CD14-positive monocyte (primary cell): ENCODE measurements around the gene PPOX. TPM values are rescaled to one million over a fixed set of nuclear protein-coding genes. Genes with fewer than 3 reads are reported as not detected.

Experiments used
- DNase-seq, 3 donors: peaks; one replicate each; pipeline ENCODE4 v3.0.0-alpha.2; 2011 to 2022
- H2AFZ ChIP-seq: 2 replicates; pipeline ENCODE4 v1.6.0; 2012; ENCODE audit warnings: mild to moderate bottlenecking, low read depth, low read length, inconsistent platforms; ENCODE audit not compliant: insufficient read depth, poor library complexity, severe bottlenecking
- H3K27ac ChIP-seq, 2 donors: 1 replicate in 1 of 2; 2 replicates in 1 of 2; pipeline ENCODE4 v1.5.1; 2012 to 2013; ENCODE audit warnings: low read length in 2 of 2, control low read depth in 1 of 2, inconsistent platforms in 1 of 2, low read depth in 1 of 2, mild to moderate bottlenecking in 1 of 2
- H3K27me3 ChIP-seq, 2 donors: one replicate each; pipeline versions ENCODE4 v1.6.0 to v1.6.1; 2011 to 2013; ENCODE audit warnings: low read length in 2 of 2; ENCODE audit not compliant: control insufficient read depth in 2 of 2, insufficient read depth in 2 of 2
- H3K36me3 ChIP-seq, 2 donors: replicated peaks in 1 of 2; 1 replicate in 1 of 2; 2 replicates in 1 of 2; pipeline versions ENCODE4 v1.5.1 to v1.6.1; 2012 to 2013; ENCODE audit warnings: low read length in 2 of 2, control low read depth in 1 of 2, inconsistent platforms in 1 of 2, mild to moderate bottlenecking in 1 of 2; ENCODE audit not compliant: insufficient read depth in 2 of 2, control insufficient read depth in 1 of 2
- H3K4me1 ChIP-seq, 2 donors: 1 replicate in 1 of 2; 2 replicates in 1 of 2; pipeline versions ENCODE4 v1.5.1 to v1.6.1; 2012 to 2013; ENCODE audit warnings: low read length in 2 of 2, control low read depth in 1 of 2, inconsistent platforms in 1 of 2, mild to moderate bottlenecking in 1 of 2, moderate library complexity in 1 of 2; ENCODE audit not compliant: insufficient read depth in 2 of 2, control insufficient read depth in 1 of 2
- H3K4me2 ChIP-seq: replicated peaks from 2 replicates; pipeline ENCODE3; 2012; ENCODE audit warnings: low read length, moderate library complexity, mild to moderate bottlenecking; ENCODE audit not compliant: poor library complexity, severe bottlenecking; ENCODE audit errors: extremely low read depth
- H3K4me3 ChIP-seq, 3 experiments: fragments of 200-600 bp in 1 of 3; sonication (generic) in 1 of 3; replicated peaks in 1 of 3; 1 replicate in 2 of 3; 2 replicates in 1 of 3; pipeline ENCODE4 v1.5.1; 2011 to 2013; ENCODE audit warnings: low read length in 3 of 3, mild to moderate bottlenecking in 3 of 3, control low read depth in 2 of 3, low read depth in 2 of 3, inconsistent platforms in 1 of 3, moderate library complexity in 1 of 3
- H3K79me2 ChIP-seq: 2 replicates; pipeline ENCODE4 v1.6.0; 2012; ENCODE audit warnings: mild to moderate bottlenecking, control low read depth, inconsistent platforms, low read length, moderate library complexity; ENCODE audit not compliant: insufficient read depth
- H3K9ac ChIP-seq: 2 replicates; pipeline ENCODE4 v1.6.0; 2017; ENCODE audit warnings: low read length, mild to moderate bottlenecking; ENCODE audit not compliant: insufficient read depth, poor library complexity, severe bottlenecking
- H3K9me3 ChIP-seq, 2 donors: replicated peaks in 1 of 2; 1 replicate in 1 of 2; 2 replicates in 1 of 2; pipeline versions ENCODE4 v1.5.1 to v1.6.1; 2012 to 2013; ENCODE audit warnings: low read length in 2 of 2, control low read depth in 1 of 2; ENCODE audit not compliant: control insufficient read depth in 1 of 2, insufficient read depth in 1 of 2
- H4K20me1 ChIP-seq: 2 replicates; pipeline ENCODE4 v1.6.0; 2012; ENCODE audit warnings: mild to moderate bottlenecking, low read length, control low read depth, moderate library complexity; ENCODE audit not compliant: insufficient read depth
- H3K27ac Mint-ChIP-seq, 7 donors: one replicate each; pipeline ENCODE4 v1.8.0; 2020; ENCODE audit warnings: mild to moderate bottlenecking in 7 of 7, mixed read lengths in 7 of 7, moderate library complexity in 6 of 7, inconsistent platforms in 2 of 7
- H3K27me3 Mint-ChIP-seq, 3 donors: one replicate each; pipeline ENCODE4 v1.8.0; 2021 to 2022; ENCODE audit warnings: low read depth in 3 of 3, mild to moderate bottlenecking in 3 of 3, mixed read lengths in 3 of 3, moderate library complexity in 3 of 3, inconsistent platforms in 1 of 3
- H3K36me3 Mint-ChIP-seq, 2 donors: one replicate each; pipeline ENCODE4 v1.8.0; 2020; ENCODE audit warnings: mixed read lengths in 2 of 2, inconsistent platforms in 1 of 2, mild to moderate bottlenecking in 1 of 2
- H3K4me1 Mint-ChIP-seq: one replicate; pipeline ENCODE4 v1.8.0; 2020; ENCODE audit warnings: mild to moderate bottlenecking, mixed read lengths
- H3K4me3 Mint-ChIP-seq, 2 donors: one replicate each; pipeline ENCODE4 v1.8.0; 2020; ENCODE audit warnings: mild to moderate bottlenecking in 2 of 2, mixed read lengths in 2 of 2, moderate library complexity in 1 of 2
- H3K9me3 Mint-ChIP-seq, 7 donors: one replicate each; pipeline ENCODE4 v1.8.0; 2020 to 2022; ENCODE audit warnings: mixed read lengths in 7 of 7, mild to moderate bottlenecking in 6 of 7, moderate library complexity in 6 of 7, inconsistent platforms in 2 of 7
- CTCF ChIP-seq: fragments of 200-600 bp; IDR thresholded peaks from one replicate; pipeline ENCODE4 v1.8.0; 2022; ENCODE audit warnings: antibody characterized with exemption, mild to moderate bottlenecking
- WGBS: methylation state at CpG from one replicate; pipeline ENCODE4 v1.1.5; 2013; ENCODE audit warnings: missing lambda C conversion rate; ENCODE audit not compliant: insufficient coverage; 5-methylcytosine and 5-hydroxymethylcytosine counted together
- intact Hi-C, 2 donors: fragments of 100-400 bp; cut with micrococcal nuclease; formaldehyde crosslinking; loops; one replicate each; pipeline versions ENCODE4 v1.15.0 to v1.15.1; 2023
- polyA plus RNA-seq, 3 donors: library from polyadenylated mRNA; depleted of rRNA in 1 of 3; unstranded in 2 of 3; stranded (reverse) in 1 of 3; fragments of 300-500 nt in 2 of 3; fragments of >200 nt in 1 of 3; fragmentation: Illumina TruSeq in 2 of 3; gene quantifications; 1 replicate in 2 of 3; 2 replicates in 1 of 3; pipeline ENCODE4 v1.2.3, GENCODE V29; 2012 to 2021

The PPOX gene
- polyA plus RNA-seq, 3 donors: 10.5 to 42.6 (median 10.8) TPM

GRCh38 chr1:161162052-161162451, 4.2 kb upstream of the PPOX start:
- Histone ChIP-seq H2AFZ (no peak overlapping the region), H4K20me1 (no peaks in the 10 kb centered on the region), H3K36me3 (peaks cover 36 to 59% of the 10 kb centered on the region in 2 donors), H3K4me3 (no peak overlapping the region), H3K4me1 (peaks cover 30 to 48% of the 10 kb centered on the region in 2 donors), H3K9me3 (no peaks in the 10 kb centered on the region), H3K27me3 (no peaks in the 10 kb centered on the region), H3K9ac (no peak overlapping the region), H3K79me2 (peaks cover 20% of the 10 kb centered on the region), H3K4me2 (no peak overlapping the region), H3K27ac (peak overlapping the region in 1 of 2 donors; percentile 32)
- Mint-ChIP-seq H3K4me1 (peaks cover 49% of the 10 kb centered on the region), H3K27me3 (peaks cover 0 to 1% (median 0%) of the 10 kb centered on the region in 3 donors), H3K4me3 (no peak overlapping the region), H3K36me3 (peaks cover 45 to 61% of the 10 kb centered on the region in 2 donors), H3K9me3 (no peaks in the 10 kb centered on the region), H3K27ac (peak overlapping the region in 2 of 7 donors; percentile 15 to 38)
- intact Hi-C loops: no loop called here
- 95% methylated on average over 3 of the region's 7 CpGs for WGBS
- no peak for TF ChIP-seq CTCF
- DNase-seq: no peak

- H3K4me1 Mint-ChIP-seq: peaks cover 54% of the 10 kb centered on the region
These were observed 3.4 kb upstream of the PPOX start for GRCh38 chr1:161162806-161163205.

More at GRCh38 chr1:161162806-161163205, 3.4 kb upstream of the PPOX start:
- Histone ChIP-seq H3K79me2 (peaks cover 20% of the 10 kb centered on the region), H3K4me3 (no peak overlapping the region), H4K20me1 (no peaks in the 10 kb centered on the region), H3K4me1 (peaks cover 34 to 52% of the 10 kb centered on the region in 2 donors), H3K9me3 (no peaks in the 10 kb centered on the region), H3K27me3 (no peaks in the 10 kb centered on the region), H2AFZ (no peak overlapping the region), H3K9ac (no peak overlapping the region), H3K36me3 (peaks cover 28 to 51% of the 10 kb centered on the region in 2 donors), H3K4me2 (no peak overlapping the region), H3K27ac (peak overlapping the region in 1 of 2 donors; percentile 32)
- Mint-ChIP-seq H3K36me3 (peaks cover 38 to 55% of the 10 kb centered on the region in 2 donors), H3K27ac (peak overlapping the region in 3 of 7 donors; percentile 17 to 31 (median 25)), H3K9me3 (no peaks in the 10 kb centered on the region), H3K27me3 (peaks cover 0 to 2% (median 0%) of the 10 kb centered on the region in 3 donors), H3K4me3 (no peak overlapping the region)
- no peak for TF ChIP-seq CTCF
- intact Hi-C loops: no loop called here
- WGBS: 100% methylated on average over 1 of the region's 10 CpGs
- no peak for DNase-seq
